ENCODE data around the gene LGMN.
"Not testable (repeated sequence)": the region's sequence is repeated elsewhere in the genome, so short reads cannot be mapped to it uniquely, and the experiment has no call there.

DNA sequence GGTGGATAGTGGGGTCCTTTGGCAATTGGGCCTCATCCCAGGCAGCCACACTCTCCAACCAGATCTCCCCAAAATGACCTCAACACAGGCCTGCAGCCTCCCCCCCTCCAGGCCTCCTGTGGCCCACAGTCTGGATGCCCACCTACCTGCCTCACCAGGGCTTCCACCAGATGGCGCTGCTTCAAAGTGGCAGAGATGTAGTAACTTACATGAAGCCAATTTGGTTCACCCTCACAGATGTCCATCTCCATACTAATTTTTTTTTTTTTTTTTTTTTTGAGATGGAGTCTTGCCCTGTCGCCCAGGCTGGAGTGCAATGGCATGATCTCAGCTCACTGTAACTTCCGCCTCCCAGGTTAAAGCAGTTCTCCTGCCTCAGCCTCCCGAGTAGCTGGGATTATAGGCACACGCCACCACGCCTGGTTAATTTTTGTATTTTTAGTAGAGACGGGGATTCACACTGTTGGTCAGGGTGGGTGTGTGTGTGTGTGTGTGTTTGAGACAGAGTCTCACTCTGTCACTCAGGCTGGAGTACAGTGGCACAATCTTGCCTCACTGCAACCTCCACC, 33.6 kb downstream of the LGMN start:
- TF ChIP-seq POLR2A (IDR thresholded peaks at IDR 0.05): not testable (repeated sequence)
- TF ChIP-seq, protein P1, sequence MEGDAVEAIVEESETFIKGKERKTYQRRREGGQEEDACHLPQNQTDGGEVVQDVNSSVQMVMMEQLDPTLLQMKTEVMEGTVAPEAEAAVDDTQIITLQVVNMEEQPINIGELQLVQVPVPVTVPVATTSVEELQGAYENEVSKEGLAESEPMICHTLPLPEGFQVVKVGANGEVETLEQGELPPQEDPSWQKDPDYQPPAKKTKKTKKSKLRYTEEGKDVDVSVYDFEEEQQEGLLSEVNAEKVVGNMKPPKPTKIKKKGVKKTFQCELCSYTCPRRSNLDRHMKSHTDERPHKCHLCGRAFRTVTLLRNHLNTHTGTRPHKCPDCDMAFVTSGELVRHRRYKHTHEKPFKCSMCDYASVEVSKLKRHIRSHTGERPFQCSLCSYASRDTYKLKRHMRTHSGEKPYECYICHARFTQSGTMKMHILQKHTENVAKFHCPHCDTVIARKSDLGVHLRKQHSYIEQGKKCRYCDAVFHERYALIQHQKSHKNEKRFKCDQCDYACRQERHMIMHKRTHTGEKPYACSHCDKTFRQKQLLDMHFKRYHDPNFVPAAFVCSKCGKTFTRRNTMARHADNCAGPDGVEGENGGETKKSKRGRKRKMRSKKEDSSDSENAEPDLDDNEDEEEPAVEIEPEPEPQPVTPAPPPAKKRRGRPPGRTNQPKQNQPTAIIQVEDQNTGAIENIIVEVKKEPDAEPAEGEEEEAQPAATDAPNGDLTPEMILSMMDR (IDR thresholded peaks at IDR 0.05): peak; percentile 60 to 73 (median 66)

Data from tibial nerve (tissue), 3 donors.